SK-N-MC (cell line): ENCODE measurements around the gene ZBED4.

ENCODE experiments used
- DNase-seq: peaks from one replicate; pipeline ENCODE4 v3.0.0-alpha.2; 2011; ENCODE audit warnings: low read depth, low spot score
- H3K27ac ChIP-seq: fragments of 200-600 bp; sonication (generic); 2 replicates; pipeline ENCODE4 v1.5.1; 2016; ENCODE audit warnings: mixed run types
- H3K36me3 ChIP-seq: fragments of 200-600 bp; sonication (generic); 2 replicates; pipeline ENCODE4 v1.6.1; 2017; ENCODE audit warnings: antibody characterized with exemption, low read length, mixed read lengths; ENCODE audit not compliant: insufficient read depth
- H3K4me3 ChIP-seq: fragments of 200-600 bp; sonication (generic); 2 replicates; pipeline ENCODE4 v1.5.1; 2016
- H3K9ac ChIP-seq: fragments of 200-600 bp; sonication (generic); 2 replicates; pipeline ENCODE4 v1.8.0; 2017; ENCODE audit warnings: mixed run types, mixed read lengths; ENCODE audit not compliant: insufficient read length
- H3K9me3 ChIP-seq: fragments of 200-600 bp; sonication (generic); 2 replicates; pipeline ENCODE4 v1.6.1; 2017; ENCODE audit warnings: low read depth, mild to moderate bottlenecking, antibody characterized with exemption, low read length, moderate library complexity, mixed read lengths
- EZH2 ChIP-seq: fragments of 200-600 bp; sonication (generic); IDR thresholded peaks from one replicate; pipeline ENCODE4 v1.6.1; 2017; ENCODE audit warnings: antibody characterized with exemption
- FOXP2 ChIP-seq: optimal IDR thresholded peaks from 2 replicates; pipeline ENCODE3; 2011; ENCODE audit warnings: mild to moderate bottlenecking, moderate library complexity; ENCODE audit not compliant: insufficient read depth; ENCODE audit errors: extremely low read length, control extremely low read depth
- POLR2AphosphoS5 ChIP-seq: IDR thresholded peaks from 2 replicates; pipeline ENCODE4 v1.6.1; 2012; ENCODE audit warnings: mild to moderate bottlenecking, low read depth, low read length, borderline replicate concordance

ZBED4 gene

DNA sequence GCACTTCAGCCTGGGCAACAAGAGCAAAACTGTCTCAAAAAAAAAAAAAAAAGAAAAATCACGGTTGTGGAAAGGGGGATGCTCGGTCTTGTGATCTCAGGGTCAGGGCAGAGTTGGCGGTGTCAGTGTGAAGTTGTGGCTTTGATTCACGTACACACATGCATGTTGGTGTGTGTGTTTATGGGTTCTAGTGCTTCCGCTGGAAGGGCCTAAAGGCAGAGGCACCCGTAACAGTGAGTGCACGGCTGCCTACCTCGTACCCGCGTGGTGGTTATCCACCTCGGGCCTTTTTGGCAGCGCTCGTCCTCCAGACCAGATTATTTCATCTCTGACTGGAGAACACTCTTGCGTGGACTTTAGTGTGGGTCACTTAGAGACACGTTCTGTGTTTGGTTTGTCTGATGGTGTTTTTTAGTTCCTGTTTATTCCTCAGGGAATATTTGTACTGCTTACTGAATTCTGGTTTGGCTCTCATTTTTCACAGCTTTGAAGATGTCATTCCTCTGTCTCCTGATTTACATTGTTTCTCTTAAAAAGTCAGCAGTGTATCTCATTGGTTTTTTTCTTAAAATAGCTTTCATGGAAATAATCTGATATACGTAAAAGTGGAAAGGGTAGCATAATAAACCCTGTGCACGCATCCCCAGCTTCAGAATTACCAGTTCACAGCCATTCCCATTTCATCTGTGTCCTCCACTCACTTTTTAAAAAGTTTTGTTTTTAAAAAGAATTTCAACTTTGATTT lies 15.6 kb downstream of the ZBED4 start:
- no peak for DNase-seq
- H3K9me3 ChIP-seq = peaks cover 23% of the 10 kb centered on the region
- no peak overlapping the region for H3K27ac ChIP-seq
- TF ChIP-seq EZH2 = no peak
- TF ChIP-seq POLR2AphosphoS5 = no peak
- TF ChIP-seq FOXP2 = no peak
- H3K36me3 ChIP-seq = peaks cover 44% of the 10 kb centered on the region
- no peak overlapping the region for H3K4me3 ChIP-seq
- H3K9ac ChIP-seq = no peak overlapping the region

- peaks cover 23% of the 10 kb centered on the region for H3K9me3 ChIP-seq
These were observed 16.4 kb downstream of the ZBED4 start for GRCh38 chr22:49869845-49870712.

GRCh38 chr22:49871482-49871881 lies 17.8 kb downstream of the ZBED4 start:
- DNase-seq = no peak
- TF ChIP-seq FOXP2 (no peak), POLR2AphosphoS5 (no peak), EZH2 (no peak)
- peaks cover 27% of the 10 kb centered on the region for H3K9me3 ChIP-seq
- no peak overlapping the region for H3K4me3 ChIP-seq
- H3K27ac ChIP-seq = no peak overlapping the region
- H3K36me3 ChIP-seq = peaks cover 56% of the 10 kb centered on the region
- no peak overlapping the region for H3K9ac ChIP-seq

More at GRCh38 chr22:49869845-49870712, 16.4 kb downstream of the ZBED4 start:
- no peak for DNase-seq
- H3K9ac ChIP-seq = no peak overlapping the region
- H3K27ac ChIP-seq = no peak overlapping the region
- TF ChIP-seq EZH2 (no peak), POLR2AphosphoS5 (no peak), FOXP2 (no peak)
- 0 out of 2 replicates have a peak overlapping the region, but pooled peaks have one; percentile 22 for H3K4me3 ChIP-seq
- H3K36me3 ChIP-seq = peaks cover 47% of the 10 kb centered on the region

DNA sequence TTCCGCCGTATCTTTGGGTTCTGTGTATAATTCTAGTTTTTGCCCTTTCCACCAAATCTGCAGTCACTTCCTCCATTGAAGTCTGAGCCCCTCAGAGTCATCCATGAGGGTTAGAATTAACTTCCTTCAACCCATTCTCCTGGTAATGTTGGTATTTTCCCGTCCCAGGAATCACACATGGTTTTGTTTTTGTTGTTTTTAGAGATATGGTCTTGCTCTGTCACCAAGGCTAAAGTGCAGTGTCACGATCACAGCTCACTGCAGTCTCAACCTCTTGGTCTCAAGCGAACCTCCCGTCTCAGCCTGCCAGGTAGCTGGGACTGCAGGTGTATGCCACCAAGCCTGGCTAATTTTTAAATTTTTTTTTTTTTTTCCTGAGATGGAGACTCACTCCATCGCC lies 18.7 kb downstream of the ZBED4 start:
- DNase-seq = no peak
- H3K36me3 ChIP-seq = peaks cover 52% of the 10 kb centered on the region
- H3K27ac ChIP-seq = no peak overlapping the region
- H3K9ac ChIP-seq = no peak overlapping the region
- peaks cover 20% of the 10 kb centered on the region for H3K9me3 ChIP-seq
- TF ChIP-seq POLR2AphosphoS5 (no peak), EZH2 (no peak), FOXP2 (no peak)
- no peak overlapping the region for H3K4me3 ChIP-seq

DNA sequence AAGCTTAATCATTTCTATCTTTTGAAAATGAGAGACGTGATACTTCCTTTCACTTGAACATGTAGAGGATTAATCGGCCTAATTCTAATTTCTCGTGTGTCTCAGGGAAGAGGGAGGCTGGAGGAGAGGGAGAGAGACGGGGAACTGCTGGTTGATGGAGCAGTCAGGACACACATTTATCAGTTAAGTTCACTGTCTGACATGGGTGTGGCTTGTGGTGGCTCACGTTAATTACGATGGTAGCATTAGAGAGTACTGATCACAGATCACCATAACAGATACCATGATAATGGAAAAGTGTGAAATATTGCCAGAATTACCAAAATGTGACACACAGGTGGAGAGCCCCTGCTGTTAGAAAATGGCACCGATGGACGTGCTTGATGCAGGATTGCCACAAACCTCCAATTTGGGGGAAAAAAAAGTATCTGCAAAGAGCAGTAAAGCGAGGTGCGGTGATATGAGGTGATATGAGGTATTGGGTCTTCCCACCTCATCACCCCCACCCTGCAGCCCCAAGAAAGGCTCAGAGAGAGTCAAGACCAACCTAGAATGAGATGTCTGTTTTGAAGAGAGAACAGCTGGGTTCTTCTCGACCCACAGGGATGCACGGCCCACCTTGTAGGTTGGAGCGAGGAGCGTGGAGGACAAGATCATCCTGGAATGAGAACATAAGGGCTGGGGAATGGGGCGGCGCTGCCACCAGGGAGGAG lies 19.7 kb downstream of the ZBED4 start:
- H3K4me3 ChIP-seq = no peak overlapping the region
- TF ChIP-seq FOXP2 = no peak
- no peak for TF ChIP-seq POLR2AphosphoS5
- no peak for TF ChIP-seq EZH2
- no peak for DNase-seq
- H3K27ac ChIP-seq = no peak overlapping the region
- H3K36me3 ChIP-seq = peaks cover 52% of the 10 kb centered on the region
- peaks cover 13% of the 10 kb centered on the region; the same call in 1 of the 2 replicates for H3K9me3 ChIP-seq
- no peak overlapping the region for H3K9ac ChIP-seq

DNA sequence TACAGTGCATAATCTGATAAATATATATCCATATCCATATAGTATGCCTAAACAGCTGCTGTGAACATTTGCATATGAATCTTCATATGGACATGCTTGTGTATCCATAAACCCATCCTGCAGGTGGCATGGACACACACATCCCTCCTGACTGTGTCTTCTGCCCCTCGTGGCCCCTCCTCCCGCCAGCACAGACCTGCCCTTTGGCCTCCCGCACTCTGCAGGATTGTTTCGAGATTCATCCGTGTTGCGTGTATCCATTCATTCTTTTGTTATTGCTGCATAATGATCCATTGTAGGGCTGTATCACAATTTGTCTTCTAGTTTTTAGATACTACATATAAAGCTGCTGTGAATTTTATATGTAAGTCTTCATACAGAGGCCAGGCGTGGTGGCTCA lies 24.0 kb downstream of the ZBED4 start:
- no peak for DNase-seq
- Histone ChIP-seq H3K27ac (no peak overlapping the region), H3K4me3 (no peak overlapping the region), H3K36me3 (peaks cover 41% of the 10 kb centered on the region), H3K9me3 (0 out of 2 replicates have a peak, but pooled peaks cover 4% of the 10 kb centered on the region), H3K9ac (no peak overlapping the region)
- no peak for TF ChIP-seq FOXP2
- TF ChIP-seq POLR2AphosphoS5 = no peak
- no peak for TF ChIP-seq EZH2

- DNase-seq = no peak
- Histone ChIP-seq H3K9ac (no peak overlapping the region), H3K9me3 (0 out of 2 replicates have a peak, but pooled peaks cover 4% of the 10 kb centered on the region), H3K27ac (no peak overlapping the region), H3K36me3 (peaks cover 44% of the 10 kb centered on the region), H3K4me3 (no peak overlapping the region)
- TF ChIP-seq FOXP2 = no peak
- no peak for TF ChIP-seq EZH2
- no peak for TF ChIP-seq POLR2AphosphoS5
These were observed 24.6 kb downstream of the ZBED4 start for GRCh38 chr22:49878206-49878605.
